22Rv1 (cell line): ENCODE results near the gene A4GNT.

Experiments used
- ZFX ChIP-seq: fragments of 450-650 bp; IDR thresholded peaks from 2 replicates; pipeline ENCODE4 v1.6.1; 2017; ENCODE audit warnings: antibody characterized with exemption, borderline replicate concordance
- TF ChIP-seq, protein P1 (sequence below): fragments of 450-650 bp; IDR thresholded peaks from 2 replicates; pipeline ENCODE4 v1.5.1; 2017; ENCODE audit warnings: mild to moderate bottlenecking

DNA sequence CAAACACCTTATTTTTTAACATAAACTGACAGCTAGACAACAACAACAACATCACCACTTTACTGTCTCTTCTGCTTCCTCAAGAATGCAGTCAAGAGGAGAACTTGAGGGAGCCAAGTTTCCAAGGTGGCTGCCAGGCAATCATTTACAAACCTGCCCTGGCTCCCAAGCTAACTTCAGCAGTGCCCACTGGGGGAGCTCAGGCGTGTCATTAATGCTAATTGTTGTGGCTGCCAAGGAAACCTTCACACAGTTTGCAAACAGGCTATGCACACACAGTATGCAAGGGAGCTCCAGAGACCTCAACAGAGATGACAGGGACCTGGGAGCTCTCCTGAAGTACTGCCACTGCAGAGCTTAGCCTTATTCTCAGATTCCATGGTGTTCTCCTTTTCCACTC, 18.9 kb downstream of the A4GNT start:
- TF ChIP-seq, protein P1, sequence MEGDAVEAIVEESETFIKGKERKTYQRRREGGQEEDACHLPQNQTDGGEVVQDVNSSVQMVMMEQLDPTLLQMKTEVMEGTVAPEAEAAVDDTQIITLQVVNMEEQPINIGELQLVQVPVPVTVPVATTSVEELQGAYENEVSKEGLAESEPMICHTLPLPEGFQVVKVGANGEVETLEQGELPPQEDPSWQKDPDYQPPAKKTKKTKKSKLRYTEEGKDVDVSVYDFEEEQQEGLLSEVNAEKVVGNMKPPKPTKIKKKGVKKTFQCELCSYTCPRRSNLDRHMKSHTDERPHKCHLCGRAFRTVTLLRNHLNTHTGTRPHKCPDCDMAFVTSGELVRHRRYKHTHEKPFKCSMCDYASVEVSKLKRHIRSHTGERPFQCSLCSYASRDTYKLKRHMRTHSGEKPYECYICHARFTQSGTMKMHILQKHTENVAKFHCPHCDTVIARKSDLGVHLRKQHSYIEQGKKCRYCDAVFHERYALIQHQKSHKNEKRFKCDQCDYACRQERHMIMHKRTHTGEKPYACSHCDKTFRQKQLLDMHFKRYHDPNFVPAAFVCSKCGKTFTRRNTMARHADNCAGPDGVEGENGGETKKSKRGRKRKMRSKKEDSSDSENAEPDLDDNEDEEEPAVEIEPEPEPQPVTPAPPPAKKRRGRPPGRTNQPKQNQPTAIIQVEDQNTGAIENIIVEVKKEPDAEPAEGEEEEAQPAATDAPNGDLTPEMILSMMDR, result no peak
- TF ChIP-seq ZFX, result no peak
